ENCODE results near the gene COX4I1.
"Not testable (repeated sequence)": the region's sequence is repeated elsewhere in the genome, so short reads cannot be mapped to it uniquely, and the experiment has no call there.

DNA sequence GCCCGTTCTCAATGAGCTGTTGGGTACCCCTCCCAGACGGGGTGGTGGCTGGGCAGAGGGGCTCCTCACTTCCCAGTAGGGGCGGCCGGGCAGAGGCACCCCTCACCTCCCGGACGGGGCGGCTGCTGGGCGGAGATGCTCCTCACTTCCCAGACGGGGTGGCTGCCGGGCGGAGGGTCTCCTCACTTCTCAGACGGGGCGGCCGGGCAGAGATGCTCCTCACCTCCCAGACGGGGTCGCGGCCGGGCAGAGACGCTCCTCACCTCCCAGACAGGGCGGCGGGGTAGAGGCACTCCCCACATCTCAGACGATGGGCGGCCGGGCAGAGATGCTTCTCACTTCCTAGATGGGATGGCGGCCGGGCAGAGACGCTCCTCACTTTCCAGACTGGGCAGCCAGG is 8.6 kb downstream of the COX4I1 start:
- TF ChIP-seq, protein P1, sequence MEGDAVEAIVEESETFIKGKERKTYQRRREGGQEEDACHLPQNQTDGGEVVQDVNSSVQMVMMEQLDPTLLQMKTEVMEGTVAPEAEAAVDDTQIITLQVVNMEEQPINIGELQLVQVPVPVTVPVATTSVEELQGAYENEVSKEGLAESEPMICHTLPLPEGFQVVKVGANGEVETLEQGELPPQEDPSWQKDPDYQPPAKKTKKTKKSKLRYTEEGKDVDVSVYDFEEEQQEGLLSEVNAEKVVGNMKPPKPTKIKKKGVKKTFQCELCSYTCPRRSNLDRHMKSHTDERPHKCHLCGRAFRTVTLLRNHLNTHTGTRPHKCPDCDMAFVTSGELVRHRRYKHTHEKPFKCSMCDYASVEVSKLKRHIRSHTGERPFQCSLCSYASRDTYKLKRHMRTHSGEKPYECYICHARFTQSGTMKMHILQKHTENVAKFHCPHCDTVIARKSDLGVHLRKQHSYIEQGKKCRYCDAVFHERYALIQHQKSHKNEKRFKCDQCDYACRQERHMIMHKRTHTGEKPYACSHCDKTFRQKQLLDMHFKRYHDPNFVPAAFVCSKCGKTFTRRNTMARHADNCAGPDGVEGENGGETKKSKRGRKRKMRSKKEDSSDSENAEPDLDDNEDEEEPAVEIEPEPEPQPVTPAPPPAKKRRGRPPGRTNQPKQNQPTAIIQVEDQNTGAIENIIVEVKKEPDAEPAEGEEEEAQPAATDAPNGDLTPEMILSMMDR (IDR thresholded peaks at IDR 0.05), result not testable (repeated sequence)
- TF ChIP-seq POLR2A (IDR thresholded peaks at IDR 0.05), result not testable (repeated sequence)
